ENCODE results near the gene ARID4A.
"Not testable (repeated sequence)": the region's sequence is repeated elsewhere in the genome, so short reads cannot be mapped to it uniquely, and the experiment has no call there.

ARID4A gene

GRCh38 chr14:58298477-58299400 is at the start of gene ARID4A:
TSS of gene ARID4A (plus strand) at chr14:58298555. CDS start at chr14:58299855, 1,300 bp downstream.
- no peak for FAIRE-seq

- FAIRE-seq = no peak
Observed at GRCh38 chr14:58249611-58250010, 48.7 kb upstream of the ARID4A start.

GRCh38 chr14:58258156-58258555 is 40.2 kb upstream of the ARID4A start:
- no peak for FAIRE-seq

- not testable (repeated sequence) for FAIRE-seq
Observed at GRCh38 chr14:58262005-58262404, 36.4 kb upstream of the ARID4A start.

- no peak for FAIRE-seq
Observed at GRCh38 chr14:58265401-58265800, 33.0 kb upstream of the ARID4A start.

GRCh38 chr14:58270628-58271027 is 27.7 kb upstream of the ARID4A start:
- FAIRE-seq = no peak

GRCh38 chr14:58272588-58273372 is 25.6 kb upstream of the ARID4A start:
- FAIRE-seq = no peak

- FAIRE-seq = no peak
Observed at GRCh38 chr14:58274881-58275280, 23.5 kb upstream of the ARID4A start.

- peak; percentile 45 for FAIRE-seq
Observed at GRCh38 chr14:58275527-58276190, 22.7 kb upstream of the ARID4A start.

GRCh38 chr14:58276208-58276607 is 22.1 kb upstream of the ARID4A start:
- no peak for FAIRE-seq

GRCh38 chr14:58278177-58278576 is 20.2 kb upstream of the ARID4A start:
- FAIRE-seq = no peak

- no peak for FAIRE-seq
Observed at GRCh38 chr14:58280954-58281787, 17.2 kb upstream of the ARID4A start.

- no peak for FAIRE-seq
Observed at GRCh38 chr14:58281969-58282368, 16.4 kb upstream of the ARID4A start.

- FAIRE-seq = no peak
Observed at GRCh38 chr14:58282925-58283593, 15.3 kb upstream of the ARID4A start.

GRCh38 chr14:58283730-58284129 is 14.6 kb upstream of the ARID4A start:
- no peak for FAIRE-seq

- FAIRE-seq = no peak
Observed at GRCh38 chr14:58285132-58285531, 13.2 kb upstream of the ARID4A start.

GRCh38 chr14:58287607-58288042 is 10.7 kb upstream of the ARID4A start:
- FAIRE-seq = no peak

- FAIRE-seq = no peak
Observed at GRCh38 chr14:58288106-58288792, 10.1 kb upstream of the ARID4A start.

GRCh38 chr14:58291646-58292045 is 6.7 kb upstream of the ARID4A start:
- FAIRE-seq = no peak

GRCh38 chr14:58292187-58292586 is 6.2 kb upstream of the ARID4A start:
- no peak for FAIRE-seq

GRCh38 chr14:58294201-58294600 is 4.2 kb upstream of the ARID4A start:
- no peak for FAIRE-seq
